WTC11 (cell line): Measurements from ENCODE around the gene GDF7. TPM values are rescaled to one million over a fixed set of nuclear protein-coding genes. Genes with fewer than 3 reads are reported as not detected.

Experiments
- ATAC-seq: fragments of 200-7000 bp; cut with Tn5 transposase; 2 replicates; pipeline ENCODE4 v1.10.0; 2021; ENCODE audit warnings: mild to moderate bottlenecking, moderate library complexity
- CTCF ChIA-PET: fragments of 300-600 bp; sonication (Branson Sonifier 250); formaldehyde crosslinking; loops from one replicate; lab custom pipeline; 2021; ENCODE audit warnings: antibody characterized with exemption; lab: Charles Lee
- POLR2A ChIA-PET: fragments of 350-600 bp; sonication (Branson Sonifier 250); formaldehyde crosslinking; loops from one replicate; lab custom pipeline; 2021; ENCODE audit warnings: antibody characterized with exemption; lab: Charles Lee
- DNase-seq: peaks from one replicate; pipeline ENCODE4 v3.0.0; 2021; ENCODE audit warnings: low spot score
- H3K27ac Mint-ChIP-seq: 2 replicates; pipeline ENCODE4 v1.8.0; 2021; ENCODE audit warnings: mixed read lengths
- H3K27me3 Mint-ChIP-seq: 2 replicates; pipeline ENCODE4 v1.8.0; 2021; ENCODE audit warnings: low read depth, mild to moderate bottlenecking, moderate library complexity, mixed read lengths
- H3K36me3 Mint-ChIP-seq: 2 replicates; pipeline ENCODE4 v1.8.0; 2021; ENCODE audit warnings: mixed read lengths
- H3K4me1 Mint-ChIP-seq: 2 replicates; pipeline ENCODE4 v1.8.0; 2022; ENCODE audit warnings: mixed read lengths
- H3K4me3 Mint-ChIP-seq: 2 replicates; pipeline ENCODE4 v1.8.0; 2021; ENCODE audit warnings: mild to moderate bottlenecking, moderate library complexity, mixed read lengths
- H3K9me3 Mint-ChIP-seq: 2 replicates; pipeline ENCODE4 v1.8.0; 2021; ENCODE audit warnings: mixed read lengths
- AR ChIP-seq: fragments of 250-450 bp; sonication (Bioruptor Pico); IDR thresholded peaks from 2 replicates; pipeline ENCODE4 v1.9.0; 2021; ENCODE audit warnings: mild to moderate bottlenecking
- ATF3 ChIP-seq: sonication (generic); formaldehyde crosslinking; conservative IDR thresholded peaks from 2 replicates; pipeline ENCODE4 v1.8.1; 2022; ENCODE audit warnings: mild to moderate bottlenecking, missing genetic modification reagents
- CREM ChIP-seq: sonication (generic); formaldehyde crosslinking; IDR thresholded peaks from 2 replicates; pipeline ENCODE4 v1.8.1; 2022; ENCODE audit warnings: mild to moderate bottlenecking, missing genetic modification reagents, moderate library complexity
- E2F1 ChIP-seq: sonication (generic); formaldehyde crosslinking; IDR thresholded peaks from 2 replicates; pipeline ENCODE4 v1.8.0; 2022; ENCODE audit warnings: mild to moderate bottlenecking, missing genetic modification reagents
- E2F4 ChIP-seq: sonication (generic); formaldehyde crosslinking; IDR thresholded peaks from 2 replicates; pipeline ENCODE4 v1.8.1; 2022; ENCODE audit warnings: low read depth, mild to moderate bottlenecking, moderate library complexity, missing genetic modification reagents, borderline replicate concordance
- E2F5 ChIP-seq: sonication (generic); formaldehyde crosslinking; IDR thresholded peaks from 2 replicates; pipeline ENCODE4 v1.8.1; 2022; ENCODE audit warnings: mild to moderate bottlenecking, moderate library complexity, missing genetic modification reagents
- ESRRA ChIP-seq: sonication (generic); formaldehyde crosslinking; IDR thresholded peaks from 2 replicates; pipeline ENCODE4 v1.8.1; 2022; ENCODE audit warnings: mild to moderate bottlenecking, missing genetic modification reagents, borderline replicate concordance
- GRHL2 ChIP-seq: fragments of 250-450 bp; sonication (Bioruptor Pico); IDR thresholded peaks from 2 replicates; pipeline ENCODE4 v1.8.0; 2022; ENCODE audit warnings: mild to moderate bottlenecking, moderate library complexity; ENCODE audit not compliant: insufficient replicate concordance, severe bottlenecking
- GTF2I ChIP-seq: fragments of 250-450 bp; sonication (Bioruptor Pico); conservative IDR thresholded peaks from 2 replicates; pipeline ENCODE4 v1.4.0; 2021; ENCODE audit warnings: mild to moderate bottlenecking
- IRF2 ChIP-seq: sonication (generic); formaldehyde crosslinking; IDR thresholded peaks from 2 replicates; pipeline ENCODE4 v1.8.0; 2022; ENCODE audit warnings: low read depth, missing genetic modification reagents, borderline replicate concordance
- JAZF1 ChIP-seq: fragments of 250-450 bp; sonication (Bioruptor Pico); IDR thresholded peaks from 2 replicates; pipeline ENCODE4 v1.9.0; 2021; ENCODE audit warnings: moderate library complexity, mild to moderate bottlenecking, inconsistent platforms
- NFYB ChIP-seq: sonication (generic); formaldehyde crosslinking; conservative IDR thresholded peaks from 2 replicates; pipeline ENCODE4 v1.8.0; 2022; ENCODE audit warnings: low read depth, missing genetic modification reagents
- NR3C1 ChIP-seq: sonication (generic); formaldehyde crosslinking; conservative IDR thresholded peaks from 2 replicates; pipeline ENCODE4 v1.8.1; 2023; ENCODE audit warnings: low read depth, mild to moderate bottlenecking, missing genetic modification reagents
- RORB ChIP-seq: fragments of 250-450 bp; sonication (Bioruptor Pico); IDR thresholded peaks from 2 replicates; pipeline ENCODE4 v1.9.0; 2021; ENCODE audit warnings: mild to moderate bottlenecking
- STAT6 ChIP-seq: sonication (generic); formaldehyde crosslinking; conservative IDR thresholded peaks from 2 replicates; pipeline ENCODE4 v1.8.1; 2023; ENCODE audit warnings: mild to moderate bottlenecking, low read depth, missing genetic modification reagents, moderate library complexity
- TP53 ChIP-seq: sonication (generic); formaldehyde crosslinking; IDR thresholded peaks from 2 replicates; pipeline ENCODE4 v1.8.1; 2023; ENCODE audit warnings: mild to moderate bottlenecking, missing genetic modification reagents
- USF2 ChIP-seq: sonication (generic); formaldehyde crosslinking; IDR thresholded peaks from 2 replicates; pipeline ENCODE4 v1.8.1; 2023; ENCODE audit warnings: mild to moderate bottlenecking, missing genetic modification reagents, moderate library complexity
- ZBTB21 ChIP-seq: sonication (generic); formaldehyde crosslinking; IDR thresholded peaks from 2 replicates; pipeline ENCODE4 v1.8.1; 2023; ENCODE audit warnings: mild to moderate bottlenecking, missing genetic modification reagents, borderline replicate concordance
- ZMAT4 ChIP-seq: fragments of 250-450 bp; sonication (Bioruptor Pico); IDR thresholded peaks from 2 replicates; pipeline ENCODE4 v1.9.0; 2021; ENCODE audit warnings: mild to moderate bottlenecking
- ZNF219 ChIP-seq: sonication (generic); formaldehyde crosslinking; IDR thresholded peaks from 2 replicates; pipeline ENCODE4 v1.8.0; 2023; ENCODE audit warnings: missing genetic modification reagents, mild to moderate bottlenecking, borderline replicate concordance
- ZNF512 ChIP-seq: sonication (generic); formaldehyde crosslinking; IDR thresholded peaks from 2 replicates; pipeline ENCODE4 v1.8.1; 2022; ENCODE audit warnings: missing genetic modification reagents, borderline replicate concordance
- total RNA-seq: library from RNA; stranded (reverse); gene quantifications from 3 replicates; pipeline ENCODE4 v1.2.3, GENCODE V29; 2021

GDF7 gene
- total RNA-seq, 1 experiment from 2014 or later = 0.55 TPM

- H3K36me3 Mint-ChIP-seq = no peaks in the 10 kb centered on the region
- no peak overlapping the region for H3K4me3 Mint-ChIP-seq
- no peak for DNase-seq
- TF ChIP-seq STAT6 (CRISPR knock-in tag) = no peak
- no peak for TF ChIP-seq E2F5 (CRISPR knock-in tag)
- no peak for TF ChIP-seq TP53
- no peak for TF ChIP-seq ZNF512 (CRISPR knock-in tag)
- TF ChIP-seq CREM (CRISPR knock-in tag) = no peak
- TF ChIP-seq ZNF219 (CRISPR knock-in tag) = no peak
- TF ChIP-seq ZMAT4 = no peak
- no peak for TF ChIP-seq NR3C1
- TF ChIP-seq ATF3 (CRISPR knock-in tag) = no peak
- no peak for TF ChIP-seq RORB (CRISPR knock-in tag)
- ChIA-PET CTCF (interaction anchor here (2.7 kb wide), 1 partner anchor 15 kb away, joined by 9 read pairs; no protein-coding TSS in a partner anchor), POLR2A (no interaction called here)
- ATAC-seq = no peak
- no peaks in the 10 kb centered on the region for H3K27me3 Mint-ChIP-seq
- no peak overlapping the region for H3K27ac Mint-ChIP-seq
- no peaks in the 10 kb centered on the region for H3K9me3 Mint-ChIP-seq
- H3K4me1 Mint-ChIP-seq = peaks cover 14% of the 10 kb centered on the region
These were observed 39.1 kb upstream of the GDF7 start for GRCh38 chr2:20627712-20628380.

- POLR2A ChIA-PET = interaction anchor here (0.6 kb wide), 1 partner anchor 182 kb away, joined by 4 read pairs; the partner anchor contains the start of gene RHOB
- ATAC-seq = no peak
- TF ChIP-seq USF2 (no peak), E2F4 (CRISPR knock-in tag) (no peak), GRHL2 (CRISPR knock-in tag) (no peak), ZBTB21 (no peak), E2F1 (no peak), IRF2 (CRISPR knock-in tag) (no peak), GTF2I (no peak), NFYB (no peak), AR (no peak), ESRRA (CRISPR knock-in tag) (no peak), JAZF1 (CRISPR knock-in tag) (no peak)
These were observed 37.8 kb upstream of the GDF7 start for GRCh38 chr2:20629181-20629580.

More at GRCh38 chr2:20629181-20629580, 37.8 kb upstream of the GDF7 start:
- Mint-ChIP-seq H3K36me3 (no peaks in the 10 kb centered on the region), H3K27me3 (no peaks in the 10 kb centered on the region), H3K4me3 (no peak overlapping the region), H3K9me3 (no peaks in the 10 kb centered on the region), H3K4me1 (peaks cover 24% of the 10 kb centered on the region), H3K27ac (no peak overlapping the region)
- CTCF ChIA-PET = interaction anchor here (0.9 kb wide), 1 partner anchor 13 kb away, joined by 3 read pairs; no protein-coding TSS in a partner anchor
- DNase-seq = no peak
